Measurements from ENCODE around the gene PLOD2.

Gene PLOD2

GRCh38 chr3:146100180-146100579, 60.8 kb downstream of the PLOD2 start:
- no peak for DNase-seq (ENCODE audit: low spot score)

- no peak for DNase-seq (ENCODE audit: low spot score)
These were observed 61.7 kb downstream of the PLOD2 start for GRCh38 chr3:146099316-146099715.

GRCh38 chr3:146093896-146094295, 67.1 kb downstream of the PLOD2 start:
- no peak for DNase-seq (ENCODE audit: low spot score)

- DNase-seq (ENCODE audit: low spot score) = no peak
These were observed 68.8 kb downstream of the PLOD2 start for GRCh38 chr3:146092230-146092629.

GRCh38 chr3:146091397-146091796, 69.6 kb downstream of the PLOD2 start:
- DNase-seq (ENCODE audit: low spot score) = no peak

GRCh38 chr3:146090521-146090920, 70.5 kb downstream of the PLOD2 start:
- no peak for DNase-seq (ENCODE audit: low spot score)

- no peak for DNase-seq (ENCODE audit: low spot score)
These were observed 72.1 kb downstream of the PLOD2 start for GRCh38 chr3:146088840-146089239.

GRCh38 chr3:146087116-146087515, 73.9 kb downstream of the PLOD2 start:
- no peak for DNase-seq (ENCODE audit: low spot score)

- no peak for DNase-seq (ENCODE audit: low spot score)
These were observed 74.8 kb downstream of the PLOD2 start for GRCh38 chr3:146086211-146086610.

GRCh38 chr3:146085678-146086077, 75.3 kb downstream of the PLOD2 start:
- no peak for DNase-seq (ENCODE audit: low spot score)

GRCh38 chr3:146080578-146080977, 80.4 kb downstream of the PLOD2 start:
- no peak for DNase-seq (ENCODE audit: low spot score)

- DNase-seq (ENCODE audit: low spot score) = no peak
These were observed 83.0 kb downstream of the PLOD2 start for GRCh38 chr3:146078031-146078430.

- DNase-seq (ENCODE audit: low spot score) = no peak
These were observed 83.8 kb downstream of the PLOD2 start for GRCh38 chr3:146077181-146077580.

GRCh38 chr3:146072824-146073223, 88.2 kb downstream of the PLOD2 start:
- no peak for DNase-seq (ENCODE audit: low spot score)

GRCh38 chr3:146072061-146072460, 88.9 kb downstream of the PLOD2 start:
- no peak for DNase-seq (ENCODE audit: low spot score)

- DNase-seq (ENCODE audit: low spot score) = no peak
These were observed 89.4 kb downstream of the PLOD2 start for GRCh38 chr3:146071632-146072031.

GRCh38 chr3:146067048-146067447, 93.9 kb downstream of the PLOD2 start:
- DNase-seq (ENCODE audit: low spot score) = no peak

- DNase-seq (ENCODE audit: low spot score) = peak; percentile 25
These were observed 95.4 kb downstream of the PLOD2 start for GRCh38 chr3:146065573-146066006.

- DNase-seq (ENCODE audit: low spot score) = no peak
These were observed 102.7 kb downstream of the PLOD2 start for GRCh38 chr3:146058241-146058640.

GRCh38 chr3:146052791-146053310, 108.1 kb downstream of the PLOD2 start:
- DNase-seq (ENCODE audit: low spot score) = no peak

GRCh38 chr3:146052056-146052790, 108.8 kb downstream of the PLOD2 start:
- no peak for DNase-seq (ENCODE audit: low spot score)

GRCh38 chr3:146050691-146051090, 110.3 kb downstream of the PLOD2 start:
- no peak for DNase-seq (ENCODE audit: low spot score)

GRCh38 chr3:146047485-146047884, 113.5 kb downstream of the PLOD2 start:
- no peak for DNase-seq (ENCODE audit: low spot score)

- DNase-seq (ENCODE audit: low spot score) = no peak
These were observed 116.9 kb downstream of the PLOD2 start for GRCh38 chr3:146044046-146044445.
